Heart left ventricle (tissue), 13 donors: ENCODE measurements around the gene MAPK7.

Experiments used
- POLR2A ChIP-seq, 2 donors: fragments of 450-650 bp; IDR thresholded peaks; one replicate each; pipeline ENCODE4 v1.6.1; 2017; ENCODE audit warnings: antibody characterized with exemption in 2 of 2, mild to moderate bottlenecking in 2 of 2, moderate library complexity in 2 of 2
- TF ChIP-seq, protein P1 (sequence below), 12 donors: fragments of 200-600 bp; sonication (generic) in 4 of 12; IDR thresholded peaks; one replicate each; pipeline versions ENCODE4 v1.5.0 to v1.8.0; 2018 to 2022; ENCODE audit warnings: antibody characterized with exemption in 12 of 12, mild to moderate bottlenecking in 5 of 12
- donor health status: ischemic (EF 13 %, LVEDD 7.1; RV severe dilation, severe dysfunction).
- donor health status: DM: no; HTN: yes; CAD: no.
- donor health status: DM: no; HTN: no; CAD: no.
- donor health status: ischemic (EF 25% LVEDD 6.9; RV normal size, moderate dysfunction).
- donor health status: ischemic (EF 25% LVEDD 5.7; RV mildly dilated, moderate dysfunction).
- donor health status: ischemic (EF 35%, LVEDD 5.7; RV mildly dilated, moderate dysfunction).
- donor health status: nonischemic (EF 11% LVEDD 7.7; RV severe dilation, severe dysfunction).
- donor health status: DM: yes; HTN: yes; CAD: no.
- donor health status: PGD.
- donor health status: ischemic (EF 29% LVEDD 5.4; RV normal size, mild dysfunction).
- donor health status: nonischemic (EF 23%, LVEDD 6.1; RV moderate dilation, normal function).

DNA sequence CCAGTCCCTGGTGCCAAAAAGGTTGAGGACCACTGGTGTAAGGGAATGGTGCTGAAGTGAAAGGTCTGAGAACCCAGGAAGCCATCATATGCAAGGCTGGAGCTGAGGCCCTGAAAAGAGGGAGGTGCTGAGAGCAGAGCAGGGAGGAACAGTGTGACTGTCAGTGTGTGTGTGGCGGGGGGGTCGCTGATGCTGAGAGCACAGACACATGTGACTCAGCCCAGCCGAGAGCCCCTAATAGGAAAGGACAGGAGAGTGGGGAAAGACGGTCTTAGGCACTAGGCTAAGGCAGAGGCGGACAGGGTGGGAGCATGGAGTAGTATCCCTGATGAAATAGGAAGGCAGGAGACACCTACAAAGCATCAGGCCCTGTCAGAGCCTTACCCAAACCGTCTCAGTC is 17.0 kb upstream of the MAPK7 start:
- TF ChIP-seq, protein P1, sequence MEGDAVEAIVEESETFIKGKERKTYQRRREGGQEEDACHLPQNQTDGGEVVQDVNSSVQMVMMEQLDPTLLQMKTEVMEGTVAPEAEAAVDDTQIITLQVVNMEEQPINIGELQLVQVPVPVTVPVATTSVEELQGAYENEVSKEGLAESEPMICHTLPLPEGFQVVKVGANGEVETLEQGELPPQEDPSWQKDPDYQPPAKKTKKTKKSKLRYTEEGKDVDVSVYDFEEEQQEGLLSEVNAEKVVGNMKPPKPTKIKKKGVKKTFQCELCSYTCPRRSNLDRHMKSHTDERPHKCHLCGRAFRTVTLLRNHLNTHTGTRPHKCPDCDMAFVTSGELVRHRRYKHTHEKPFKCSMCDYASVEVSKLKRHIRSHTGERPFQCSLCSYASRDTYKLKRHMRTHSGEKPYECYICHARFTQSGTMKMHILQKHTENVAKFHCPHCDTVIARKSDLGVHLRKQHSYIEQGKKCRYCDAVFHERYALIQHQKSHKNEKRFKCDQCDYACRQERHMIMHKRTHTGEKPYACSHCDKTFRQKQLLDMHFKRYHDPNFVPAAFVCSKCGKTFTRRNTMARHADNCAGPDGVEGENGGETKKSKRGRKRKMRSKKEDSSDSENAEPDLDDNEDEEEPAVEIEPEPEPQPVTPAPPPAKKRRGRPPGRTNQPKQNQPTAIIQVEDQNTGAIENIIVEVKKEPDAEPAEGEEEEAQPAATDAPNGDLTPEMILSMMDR (IDR thresholded peaks at IDR 0.05), result no peak
- TF ChIP-seq POLR2A (IDR thresholded peaks at IDR 0.05), result no peak
